GM12864 (cell line): Measurements from ENCODE around the gene PREB.

ENCODE experiments used
- DNase-seq: peaks from one replicate; pipeline ENCODE4 v3.0.0-alpha.2; 2011; ENCODE audit warnings: low read depth
- H3K4me3 ChIP-seq: 2 replicates; pipeline ENCODE4 v1.5.1; 2011; ENCODE audit warnings: mild to moderate bottlenecking, low read depth, low read length, control low read depth
- CTCF ChIP-seq: IDR thresholded peaks from 2 replicates; pipeline ENCODE4 v1.5.1; 2011; ENCODE audit warnings: low read depth, mild to moderate bottlenecking, moderate library complexity, low read length, control low read depth, inconsistent platforms; ENCODE audit errors: missing control alignments

PREB gene

GRCh38 chr2:27100036-27100435 lies 34.4 kb downstream of the PREB start:
- no peak overlapping the region for H3K4me3 ChIP-seq
- DNase-seq, result no peak
- no peak for TF ChIP-seq CTCF

- no peak for TF ChIP-seq CTCF
- H3K4me3 ChIP-seq, result no peak overlapping the region
- no peak for DNase-seq
Measured at GRCh38 chr2:27099334-27099955, 35.0 kb downstream of the PREB start.

GRCh38 chr2:27097341-27097740 lies 37.1 kb downstream of the PREB start:
- no peak for DNase-seq
- no peak overlapping the region for H3K4me3 ChIP-seq
- no peak for TF ChIP-seq CTCF

GRCh38 chr2:27096748-27097297 lies 37.6 kb downstream of the PREB start:
- no peak for DNase-seq
- no peak for TF ChIP-seq CTCF
- no peak overlapping the region for H3K4me3 ChIP-seq

- H3K4me3 ChIP-seq, result peak overlapping the region; percentile 18
- no peak for TF ChIP-seq CTCF
- DNase-seq, result no peak
Measured at GRCh38 chr2:27095745-27096651, 38.4 kb downstream of the PREB start.

- H3K4me3 ChIP-seq, result no peak overlapping the region
Measured at GRCh38 chr2:27095427-27095744, 39.0 kb downstream of the PREB start.

More at GRCh38 chr2:27095427-27095744, 39.0 kb downstream of the PREB start:
- no peak for TF ChIP-seq CTCF
- no peak for DNase-seq
